LHCN-M2 (cell line): ENCODE results near the gene RUNX2. TPM values are rescaled to one million over a fixed set of nuclear protein-coding genes. Genes with fewer than 3 reads are reported as not detected.

ENCODE experiments used
- DNase-seq: peaks from one replicate; pipeline ENCODE4 v3.0.0-alpha.2; 2012; ENCODE audit warnings: low read depth
- total RNA-seq: library from RNA; depleted of rRNA; stranded (reverse); fragments of >200 nt; gene quantifications from 2 replicates; pipeline ENCODE4 v1.2.3, GENCODE V29; 2014

RUNX2 gene
- total RNA-seq, 1 experiment from 2014 or later, result 27.7 TPM

DNA sequence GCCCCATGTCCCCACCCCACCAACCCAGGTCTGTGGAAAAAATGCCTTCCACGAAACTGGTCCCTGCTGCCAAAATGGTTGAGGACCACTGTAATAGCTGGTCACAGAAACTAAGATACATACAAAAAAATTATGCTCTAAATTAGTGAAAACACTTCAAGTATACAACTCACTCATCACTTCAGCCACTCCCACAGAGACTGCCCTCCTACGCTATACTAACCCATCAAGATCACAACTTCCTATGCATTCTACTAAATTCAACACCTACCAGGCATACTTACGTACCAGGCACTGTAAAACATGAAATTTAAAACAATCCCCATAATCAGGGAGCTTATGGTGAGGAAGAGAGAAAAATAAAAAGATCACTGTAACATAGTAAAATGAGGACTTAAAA, 22.9 kb downstream of the RUNX2 start:
- DNase-seq, result no peak

DNA sequence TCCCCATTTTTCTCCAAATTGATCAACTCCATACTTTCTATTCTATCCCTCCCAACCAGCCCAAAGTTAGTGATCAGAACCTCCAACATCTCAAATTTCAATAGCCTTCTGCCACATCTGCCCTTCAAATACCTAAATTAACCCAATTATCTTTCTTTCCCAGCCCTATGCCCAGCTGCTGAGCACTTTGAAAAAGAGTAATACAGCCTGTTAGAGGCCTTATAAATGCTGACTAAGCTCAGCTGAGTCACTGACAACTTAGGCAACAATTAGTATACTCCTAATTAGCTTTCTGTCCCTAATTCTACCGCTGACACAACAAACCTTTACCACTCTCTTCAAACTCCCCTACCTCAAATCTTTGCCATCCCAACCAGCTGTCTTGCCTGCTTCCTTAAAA, 23.5 kb downstream of the RUNX2 start:
- DNase-seq, result no peak

DNA sequence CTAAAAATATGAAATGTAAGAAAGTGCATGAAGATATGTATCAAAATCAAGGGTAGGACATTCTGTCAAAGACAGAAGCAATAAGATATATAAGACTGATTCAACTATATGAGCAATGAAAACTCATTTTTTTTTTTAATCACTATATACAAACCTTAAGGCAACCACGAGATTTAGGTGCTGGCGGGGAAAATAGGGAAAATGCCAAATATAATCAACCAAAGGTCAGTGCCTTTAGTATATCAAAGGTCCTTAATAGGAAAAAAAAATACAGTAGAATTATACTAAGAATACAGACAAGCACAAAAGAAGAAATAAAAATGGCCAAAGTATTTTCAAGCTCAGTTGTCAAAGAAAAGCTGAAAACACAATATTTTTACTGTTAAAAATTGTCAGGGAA, 25.5 kb downstream of the RUNX2 start:
- no peak for DNase-seq

DNA sequence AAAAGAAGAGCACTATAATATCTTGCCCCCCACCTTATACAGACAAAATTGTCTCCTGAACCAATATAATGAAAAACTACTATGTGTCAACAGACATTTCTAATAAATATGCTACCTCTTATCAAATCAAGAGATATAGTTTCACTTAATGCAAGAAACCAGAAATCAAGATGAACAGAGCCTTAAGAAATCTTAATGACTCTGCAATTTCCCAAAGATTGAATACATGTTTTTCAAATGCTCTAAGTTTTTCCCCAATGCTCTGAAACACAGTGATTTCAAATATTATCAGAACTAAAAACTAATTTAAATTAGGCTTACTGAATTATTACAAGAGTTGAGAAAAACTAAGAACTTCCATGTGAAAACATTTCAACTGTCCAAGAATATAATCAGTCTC, 36.3 kb downstream of the RUNX2 start:
- no peak for DNase-seq

DNA sequence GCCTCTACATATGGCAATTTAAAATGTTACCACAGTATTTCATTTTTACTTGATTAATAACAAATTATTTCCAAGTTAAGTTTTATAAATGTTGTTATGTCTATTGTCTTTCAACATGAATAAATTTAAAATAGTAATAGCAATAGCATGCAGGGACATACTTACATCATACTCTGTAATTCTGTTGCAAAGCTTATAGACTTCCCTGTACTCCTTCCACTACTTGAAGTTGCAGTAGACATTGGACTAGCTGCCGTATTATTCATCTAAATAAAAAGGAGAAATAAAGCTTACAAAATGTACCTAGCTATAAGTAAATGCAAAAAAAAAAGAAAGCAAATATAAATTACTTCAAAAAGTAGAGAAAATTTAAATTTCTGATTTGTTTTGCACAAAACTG, 36.9 kb downstream of the RUNX2 start:
- DNase-seq, result no peak

DNA sequence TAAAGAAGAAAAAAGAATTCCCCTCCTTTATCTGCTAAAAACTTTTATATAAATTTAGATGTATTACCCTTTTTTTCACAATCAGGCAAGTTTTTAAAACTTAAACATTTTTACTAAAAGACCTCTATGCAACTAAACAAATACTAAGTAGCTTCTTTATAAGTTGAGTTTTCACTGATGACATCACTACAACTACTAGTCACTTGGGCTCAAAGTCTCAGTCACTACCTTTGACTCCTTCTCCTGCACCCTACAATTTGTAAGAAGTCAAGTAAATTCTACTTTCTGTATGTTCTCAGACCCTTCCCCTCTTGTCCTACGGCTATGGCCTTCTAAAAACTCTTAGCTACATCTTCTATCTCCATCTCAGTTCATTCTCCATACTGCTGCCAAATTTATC, 38.4 kb downstream of the RUNX2 start:
- DNase-seq, result no peak

DNA sequence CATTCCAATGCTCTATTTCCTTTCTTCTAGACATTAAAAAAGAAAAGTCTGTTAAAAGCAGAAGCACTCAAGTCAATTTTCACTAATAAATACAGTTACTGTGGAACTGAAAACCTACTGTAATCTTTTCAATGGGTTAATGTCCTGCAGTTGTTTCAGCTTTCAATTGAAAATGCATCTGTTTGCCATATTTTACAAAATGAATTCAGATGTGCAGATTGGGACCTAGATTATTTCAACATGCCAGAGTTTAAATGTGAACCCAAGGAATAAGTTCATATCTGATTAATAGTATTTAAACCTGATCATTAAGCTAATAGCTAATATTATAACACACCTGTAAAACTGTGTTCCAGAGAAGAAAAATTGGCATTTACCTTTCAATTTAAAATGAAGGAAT, 39.9 kb downstream of the RUNX2 start:
- DNase-seq, result no peak

DNA sequence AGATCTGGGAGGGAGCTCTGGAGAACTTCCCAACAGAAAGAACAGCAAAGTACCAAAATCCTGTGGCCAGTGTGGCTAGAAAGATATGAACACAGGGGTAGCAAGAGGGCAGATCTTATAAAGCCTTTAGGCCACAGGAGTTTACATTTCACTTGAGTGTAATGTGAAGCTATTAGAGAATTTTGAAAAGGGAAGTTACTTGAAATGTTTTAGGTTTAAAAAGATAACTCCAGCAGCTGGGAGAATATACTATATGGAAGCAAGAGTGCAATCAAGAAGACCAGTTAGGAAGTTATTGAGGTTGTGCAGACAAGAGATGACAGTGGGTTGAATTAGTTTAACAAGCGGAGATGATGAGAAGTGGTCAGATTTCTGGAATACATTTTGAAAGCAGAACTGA, 41.7 kb downstream of the RUNX2 start:
- no peak for DNase-seq

DNA sequence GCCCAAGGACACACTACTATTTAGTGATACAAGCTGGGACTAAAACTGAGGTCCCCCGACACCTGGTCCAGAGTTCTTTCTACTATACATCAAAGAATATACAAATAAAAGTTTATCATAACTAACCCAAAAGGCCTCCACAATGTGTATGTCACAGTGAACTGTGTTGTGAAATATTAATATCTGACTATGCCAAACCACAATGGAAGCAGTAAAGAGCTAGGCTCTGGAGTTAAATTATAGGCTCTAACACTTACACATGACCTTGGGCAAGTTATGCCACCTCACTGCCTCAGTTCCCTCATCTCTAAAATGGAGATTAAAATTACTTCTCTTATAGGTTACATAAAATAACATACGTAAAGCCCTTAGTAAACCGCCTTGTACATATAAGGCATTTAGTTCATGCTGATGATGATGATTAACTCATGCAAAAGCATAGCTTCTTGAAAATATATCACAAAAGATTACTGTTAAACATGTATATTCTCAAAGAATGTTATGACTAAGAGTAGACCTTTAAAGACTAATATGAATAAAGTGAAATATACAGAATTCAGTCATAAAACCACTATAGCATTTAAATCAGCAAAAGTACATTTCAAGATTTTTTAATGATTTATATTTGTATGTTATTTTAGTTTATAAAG, 43.9 kb downstream of the RUNX2 start:
- no peak for DNase-seq

DNA sequence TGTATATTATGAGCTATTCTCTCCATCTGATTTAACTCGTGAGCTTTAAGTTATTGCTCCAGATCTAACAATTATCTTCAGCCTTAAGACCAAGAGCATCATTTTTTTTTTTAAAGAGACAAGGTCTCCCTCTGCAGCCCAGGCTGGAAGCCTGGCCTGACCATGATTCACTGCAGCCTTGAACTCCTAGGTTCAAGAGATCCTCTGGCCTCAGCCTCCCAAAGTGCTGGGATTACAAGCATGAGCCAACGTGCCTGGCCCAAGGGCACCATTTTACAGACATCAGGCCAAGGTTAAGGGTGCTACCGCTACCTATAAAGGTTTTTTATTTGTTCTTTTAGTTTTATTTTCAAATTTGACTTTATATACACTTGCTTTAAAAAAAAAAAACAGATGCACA, 47.3 kb downstream of the RUNX2 start:
- no peak for DNase-seq

DNA sequence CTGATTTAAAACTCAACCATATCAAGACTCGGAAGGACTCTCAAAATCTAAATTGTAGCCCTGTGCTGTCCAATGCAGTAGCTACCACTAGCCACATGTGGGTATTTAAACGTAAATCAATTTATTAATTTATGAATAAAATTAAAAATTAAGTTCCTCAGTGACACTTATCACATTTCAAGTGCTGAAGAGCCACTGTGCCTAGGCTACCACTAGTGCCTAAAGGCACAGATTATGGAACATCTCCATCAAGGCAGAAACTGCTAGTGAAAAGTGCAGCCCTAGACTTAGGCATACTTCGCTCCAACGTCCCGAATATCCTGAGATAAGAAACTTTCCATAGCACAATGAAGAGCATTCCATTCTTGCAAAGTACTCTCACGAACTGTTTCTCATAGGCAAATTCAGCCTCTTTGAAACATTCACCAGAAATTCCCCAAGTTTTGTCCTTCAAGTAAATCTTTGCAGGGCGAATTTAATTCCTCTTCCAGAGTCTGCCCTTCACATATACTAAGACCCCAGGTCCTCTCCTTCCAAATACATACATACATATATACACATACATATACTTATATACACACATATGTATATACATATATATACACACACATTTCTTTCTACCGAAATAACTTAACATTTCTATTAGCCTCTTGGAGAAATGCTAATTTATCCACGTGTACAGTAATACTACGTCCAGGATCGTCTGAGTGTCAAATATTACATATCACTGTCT, 48.3 kb downstream of the RUNX2 start:
- DNase-seq, result no peak

DNA sequence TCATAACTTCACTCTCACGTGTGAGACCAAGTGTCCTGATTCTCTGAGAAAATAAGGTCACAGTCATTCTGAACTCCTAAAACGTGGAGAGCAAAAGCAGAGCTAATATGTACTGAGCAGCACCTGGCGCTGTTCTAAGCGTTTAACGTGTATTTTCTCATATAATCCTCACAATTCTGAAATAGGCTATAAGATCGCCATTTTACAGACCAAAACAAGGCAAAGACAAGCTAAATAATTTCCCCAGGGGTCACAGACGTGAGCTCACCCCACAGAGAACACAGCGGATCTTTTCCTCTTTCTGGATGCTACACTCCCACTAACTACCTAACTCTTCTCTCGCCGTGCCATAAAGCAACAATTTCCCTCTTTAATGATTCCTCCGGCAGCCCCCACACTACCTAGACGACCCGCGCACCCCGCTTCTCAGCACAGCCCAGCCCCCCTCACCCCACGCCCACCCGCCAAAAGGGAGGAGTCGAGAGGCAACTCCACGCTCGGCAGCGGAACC, 49.0 kb downstream of the RUNX2 start:
- DNase-seq, result no peak

DNA sequence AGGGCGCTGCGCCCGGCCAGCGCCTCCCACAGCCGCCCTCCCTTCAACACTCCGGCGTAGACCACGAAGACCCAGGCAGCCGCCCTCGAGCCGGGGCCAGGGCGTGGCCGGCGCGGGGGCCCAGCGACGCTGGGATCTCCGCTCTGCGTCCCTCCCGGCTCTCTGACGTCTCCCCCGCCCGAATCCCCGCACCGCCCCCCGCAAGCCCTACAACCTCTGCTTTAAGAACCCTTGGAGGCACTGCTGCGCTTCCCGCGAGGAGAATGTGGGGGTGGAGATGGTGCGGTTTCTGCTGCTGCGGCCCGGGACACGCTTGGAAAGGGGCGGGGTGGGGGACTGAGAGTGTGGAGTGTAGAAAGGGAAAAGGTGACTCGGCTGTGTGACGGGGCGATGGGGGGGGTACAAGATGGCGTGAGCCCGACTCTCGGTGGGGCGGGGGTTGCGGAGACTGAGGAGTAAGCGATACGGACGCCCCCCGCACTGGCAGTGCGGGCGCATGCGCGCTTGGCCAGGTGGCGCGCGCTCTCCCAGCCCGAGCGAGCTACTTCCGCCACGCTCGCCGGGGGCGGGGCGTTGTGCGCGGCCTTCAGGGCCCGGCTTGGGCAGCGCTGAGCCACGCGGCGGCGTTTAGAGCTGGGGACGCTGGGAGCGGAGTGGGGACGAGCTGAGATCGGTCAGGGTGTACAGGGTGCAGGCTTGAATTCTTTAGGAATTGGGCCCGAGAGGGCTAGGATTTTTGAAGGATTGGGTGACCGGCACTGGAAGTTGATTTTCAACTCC, 49.6 kb downstream of the RUNX2 start, which contains the start of gene SUPT3H:
SUPT3H (minus strand) TSS at position 381 of the 780 bp plus-strand sequence.
- DNase-seq, result peak; percentile 91

DNA sequence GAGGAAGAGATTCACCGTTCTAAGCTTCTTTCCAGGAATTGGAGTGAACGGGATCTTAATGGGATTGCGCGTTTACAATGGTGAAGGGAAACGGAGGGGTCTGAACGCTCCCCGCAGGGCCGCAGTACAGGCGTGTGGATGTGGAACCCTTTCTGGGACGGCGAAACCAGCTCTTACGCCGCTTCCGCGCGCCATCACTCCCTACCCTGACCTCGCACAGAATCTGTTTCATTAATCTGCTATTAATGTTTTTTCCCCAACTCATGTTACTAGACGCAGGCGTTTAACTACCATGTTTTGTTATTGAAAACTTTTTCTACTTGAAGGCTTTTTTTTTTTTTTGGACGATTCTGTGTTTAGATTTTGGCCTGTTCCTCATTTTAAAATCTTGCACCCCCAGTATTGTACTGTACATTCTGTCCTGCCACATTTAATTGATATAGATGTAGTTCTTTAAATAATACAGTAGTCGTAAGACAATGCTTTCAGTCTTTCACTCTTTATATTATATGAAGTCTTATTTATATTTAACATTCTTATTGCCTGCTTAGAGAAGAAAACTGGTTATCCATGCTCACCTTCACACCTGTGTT, 50.3 kb downstream of the RUNX2 start:
- no peak for DNase-seq

DNA sequence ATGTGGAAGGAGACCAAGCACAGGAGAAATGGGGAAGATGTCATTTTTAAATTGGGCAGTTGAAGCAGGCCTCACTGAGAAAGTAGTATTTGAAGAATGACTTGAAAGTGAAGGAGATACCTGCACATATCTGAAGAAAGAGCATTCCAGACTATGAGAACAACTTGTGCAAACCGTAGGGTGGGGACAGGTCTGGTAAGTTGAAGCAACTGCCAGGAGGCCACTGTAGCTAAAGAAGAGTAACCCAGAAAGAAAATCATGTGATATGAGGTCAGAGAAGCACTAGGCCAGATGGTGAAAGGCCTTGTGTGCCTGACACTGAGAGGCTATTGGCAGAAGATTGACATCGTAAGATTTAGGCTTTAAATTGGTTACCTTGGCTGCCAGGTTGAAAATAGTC, 54.3 kb downstream of the RUNX2 start:
- DNase-seq, result no peak

DNA sequence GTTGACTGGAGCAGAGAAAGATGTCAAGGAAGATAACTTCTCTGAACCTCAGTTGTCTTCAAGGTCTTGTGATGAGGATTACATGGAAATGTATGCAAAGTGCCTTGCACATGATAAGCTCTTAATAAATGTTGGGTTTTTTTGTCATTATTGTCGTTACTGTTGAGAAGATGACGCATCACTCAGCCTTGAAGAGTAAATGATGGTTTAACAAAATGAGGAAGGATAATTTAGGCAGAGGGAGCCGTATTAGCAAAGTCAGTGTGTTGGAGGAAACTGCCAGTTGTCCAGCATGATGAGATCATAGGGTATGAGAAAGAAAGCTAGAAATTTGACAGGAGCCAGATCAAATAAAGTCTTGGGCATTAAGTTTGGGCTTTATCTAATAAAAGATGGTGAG, 58.4 kb downstream of the RUNX2 start:
- no peak for DNase-seq

DNA sequence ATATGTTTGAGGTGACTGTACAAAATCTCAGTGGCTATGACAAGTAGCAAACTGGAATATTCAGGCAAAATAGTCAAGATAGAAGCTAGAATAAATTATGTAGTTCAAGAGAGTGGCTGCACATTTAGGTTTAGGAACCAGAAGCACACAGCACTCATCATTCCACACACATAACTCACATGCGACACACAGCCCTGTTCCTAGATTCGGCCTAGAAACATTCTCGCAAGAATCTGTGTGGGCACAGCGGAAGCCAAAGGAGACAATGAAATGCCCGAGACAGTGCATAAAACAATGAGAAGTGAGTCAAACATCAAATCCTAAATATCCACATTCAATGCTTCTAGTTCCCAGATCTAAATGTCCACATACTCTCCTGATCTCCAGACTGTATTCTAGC, 59.1 kb downstream of the RUNX2 start:
- DNase-seq, result peak; percentile 68

DNA sequence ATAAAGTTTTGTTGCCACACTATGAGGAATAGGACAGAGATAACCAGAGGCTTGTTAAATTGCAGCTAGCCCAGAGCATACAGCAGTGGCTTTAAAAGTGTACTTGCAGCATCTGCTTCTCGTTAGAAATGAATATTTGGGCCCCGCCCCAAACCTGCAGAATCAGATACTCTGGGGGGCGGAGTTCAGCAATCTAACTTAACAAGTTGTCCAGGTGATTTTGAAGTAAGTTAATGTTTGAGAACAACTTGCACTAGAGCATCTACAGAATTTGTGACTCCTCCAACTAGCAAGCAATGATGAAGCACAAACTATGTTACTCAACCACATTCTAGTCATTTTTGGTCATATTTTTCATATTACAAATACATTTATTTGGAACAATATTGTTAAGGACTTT, 60.2 kb downstream of the RUNX2 start:
- DNase-seq, result peak; percentile 31

DNA sequence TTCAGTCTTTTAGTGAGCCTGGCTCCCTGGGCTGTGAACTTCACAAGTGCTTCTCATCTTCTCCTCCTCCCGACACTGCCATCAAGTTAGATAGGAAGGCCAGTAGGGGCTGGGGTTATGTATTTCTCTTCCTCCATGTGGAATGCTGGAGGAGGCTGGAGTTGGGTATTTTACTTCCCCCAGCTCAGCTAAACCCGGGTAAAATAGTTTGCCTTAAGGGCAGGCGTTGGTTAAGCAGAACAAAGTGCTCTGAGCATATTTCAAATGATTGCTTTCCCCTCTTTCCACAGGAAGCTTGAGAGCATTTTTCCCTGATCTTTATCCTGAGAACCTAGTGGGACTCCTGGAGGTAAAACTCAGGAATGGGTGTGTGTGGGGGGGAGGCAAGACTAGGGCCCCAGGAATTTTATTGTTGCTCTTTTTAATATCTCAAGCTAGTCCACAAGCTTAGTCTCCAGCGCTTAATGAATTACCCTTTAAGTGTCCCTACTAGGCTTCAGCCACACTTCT, 66.5 kb downstream of the RUNX2 start:
- no peak for DNase-seq

DNA sequence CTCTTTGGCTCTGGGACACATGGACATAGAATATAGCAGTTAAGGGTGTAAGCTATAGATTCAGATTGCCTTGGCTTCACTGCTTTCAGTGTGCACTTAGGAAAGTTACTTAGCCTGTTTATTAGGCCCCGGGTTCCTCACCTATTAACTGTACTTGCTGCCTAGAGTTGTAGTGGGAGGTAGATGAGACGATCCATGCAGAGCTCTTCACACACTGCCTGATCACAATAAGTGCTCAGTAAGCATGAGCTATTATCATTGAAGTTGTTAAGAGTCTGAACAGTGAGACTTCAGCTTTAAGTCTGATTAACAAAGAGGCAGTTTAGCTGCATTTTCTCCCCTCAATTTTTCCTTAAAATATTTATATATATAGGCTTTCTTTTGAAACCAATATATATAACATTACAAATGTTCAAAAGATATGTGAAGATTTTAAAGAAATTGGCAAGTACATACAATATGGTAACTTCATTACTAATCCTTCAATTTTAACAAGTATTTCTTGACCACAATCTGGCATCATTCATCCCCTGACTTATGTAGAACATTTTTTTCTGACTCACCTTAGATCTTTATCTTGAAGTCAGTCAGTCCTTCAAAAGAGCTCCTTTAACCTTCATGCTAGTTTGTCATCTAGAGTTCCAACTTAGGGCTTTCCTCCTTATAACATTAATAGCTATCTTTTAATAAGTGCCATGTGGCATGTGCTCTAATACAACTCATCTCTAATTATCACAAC, 70.1 kb downstream of the RUNX2 start:
- no peak for DNase-seq

DNA sequence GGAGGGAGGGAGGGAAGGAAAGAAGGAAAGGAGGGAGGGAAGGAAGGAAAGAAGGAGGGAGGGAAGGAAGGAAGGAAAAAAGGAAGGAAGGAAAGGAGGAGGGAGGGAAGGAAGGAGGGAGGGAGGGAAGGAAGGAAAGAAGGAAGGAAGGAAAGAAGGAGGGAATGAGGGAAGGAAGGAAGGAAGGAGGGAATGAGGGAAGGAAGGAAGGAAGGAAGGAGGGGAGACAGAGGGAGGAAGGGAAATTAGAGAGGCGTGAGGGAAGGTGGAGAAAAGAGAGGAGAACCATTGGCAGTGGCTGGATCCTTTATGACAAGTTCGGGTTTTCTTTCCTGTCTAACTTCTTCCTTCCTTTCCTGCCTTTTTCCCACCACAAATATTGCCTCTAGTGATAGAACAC, 71.9 kb downstream of the RUNX2 start:
- no peak for DNase-seq
